ENCODE data around the gene RREB1.

GRCh38 chr6:7232351-7232750, 124.6 kb downstream of the RREB1 start:
- TF ChIP-seq CTCF (IDR thresholded peaks at IDR 0.05) (no peak), POLR2A (IDR thresholded peaks at IDR 0.05) (no peak)

Measured in adrenal gland (tissue), 5 donors.